ENCODE results near the gene ZNF70.

GRCh38 chr22:23689414-23689813, 61.5 kb downstream of the ZNF70 start:
- TF ChIP-seq EZH2 (conservative IDR thresholded peaks at IDR 0.05; ENCODE audit: low read depth, low read length) (no peak), ZUFSP (CRISPR knock-in tag; IDR thresholded peaks at IDR 0.05; ENCODE audit: borderline replicate concordance) (no peak), ZSCAN30 (CRISPR knock-in tag; IDR thresholded peaks at IDR 0.05) (no peak), MTF1 (CRISPR knock-in tag; IDR thresholded peaks at IDR 0.05) (no peak)
